ENCODE data around the gene IL2RA. TPM values are rescaled to one million over a fixed set of nuclear protein-coding genes. Genes with fewer than 3 reads are reported as not detected.
A peak's percentile ranks its signal among the peaks of the same experiment; 100 is the strongest.
"Not testable (repeated sequence)": the region's sequence is repeated elsewhere in the genome, so short reads cannot be mapped to it uniquely, and the experiment has no call there.

Gene IL2RA
- total RNA-seq, 1 donor from 2014 or later, result not detected

- peak; percentile 27 for DNase-seq
These were observed 20.6 kb upstream of the IL2RA start for GRCh38 chr10:6082496-6083395.

GRCh38 chr10:6080417-6080973 lies 18.3 kb upstream of the IL2RA start:
- DNase-seq, result no peak

GRCh38 chr10:6079044-6079443 lies 16.9 kb upstream of the IL2RA start:
- no peak for DNase-seq

GRCh38 chr10:6077071-6077675 lies 15.0 kb upstream of the IL2RA start:
- no peak for DNase-seq

GRCh38 chr10:6074489-6075301 lies 12.5 kb upstream of the IL2RA start:
- DNase-seq, result no peak

GRCh38 chr10:6072215-6072934 lies 10.2 kb upstream of the IL2RA start:
- DNase-seq, result peak; percentile 24

GRCh38 chr10:6071181-6072175 lies 9.3 kb upstream of the IL2RA start:
- no peak for DNase-seq

GRCh38 chr10:6070660-6071059 lies 8.5 kb upstream of the IL2RA start:
- DNase-seq, result no peak

GRCh38 chr10:6069081-6069931 lies 7.1 kb upstream of the IL2RA start:
- DNase-seq, result no peak

GRCh38 chr10:6068422-6068821 lies 6.3 kb upstream of the IL2RA start:
- DNase-seq, result peak; percentile 6

- DNase-seq, result no peak
These were observed 5.8 kb upstream of the IL2RA start for GRCh38 chr10:6068006-6068405.

- DNase-seq, result no peak
These were observed 5.3 kb upstream of the IL2RA start for GRCh38 chr10:6067457-6067856.

- no peak for DNase-seq
These were observed 3.7 kb upstream of the IL2RA start for GRCh38 chr10:6065835-6066234.

GRCh38 chr10:6065406-6065805 lies 3.2 kb upstream of the IL2RA start:
- DNase-seq, result no peak

- not testable (repeated sequence) for DNase-seq
These were observed 2.6 kb upstream of the IL2RA start for GRCh38 chr10:6064726-6065125.

- no peak for DNase-seq
These were observed 2.0 kb upstream of the IL2RA start for GRCh38 chr10:6064119-6064518.

- DNase-seq, result no peak
These were observed 1.1 kb downstream of the IL2RA start for GRCh38 chr10:6061056-6061455.

GRCh38 chr10:6059506-6059905 lies 2.7 kb downstream of the IL2RA start:
- DNase-seq, result no peak

GRCh38 chr10:6058682-6059475 lies 3.3 kb downstream of the IL2RA start:
- DNase-seq, result no peak

Data from tongue (tissue), 2 donors.